Measurements from ENCODE around the gene H2BW2.

DNA sequence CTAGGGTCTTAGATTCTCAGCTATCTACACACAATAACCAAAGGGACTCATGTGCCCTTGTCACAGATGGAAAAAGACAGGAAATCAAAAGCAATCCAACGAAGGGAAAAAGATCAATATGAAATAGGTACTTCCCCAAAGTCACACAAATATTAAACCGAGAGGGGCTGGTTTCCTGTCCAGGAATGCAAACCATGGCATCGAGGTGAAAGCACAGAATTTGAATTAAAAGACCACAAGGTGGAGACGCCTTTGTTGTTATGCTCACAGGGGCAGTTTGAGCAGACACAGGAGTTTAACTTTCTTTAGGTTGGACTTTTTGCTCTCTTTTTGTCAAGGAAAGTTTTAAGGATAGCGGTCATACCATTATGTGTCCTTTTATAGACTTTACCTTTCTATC, 40.5 kb upstream of the H2BW2 start:
- TF ChIP-seq POLR2A (IDR thresholded peaks at IDR 0.05; ENCODE audit: borderline replicate concordance, extremely low read depth, insufficient read depth, insufficient read length): no peak
- TF ChIP-seq, protein P1, sequence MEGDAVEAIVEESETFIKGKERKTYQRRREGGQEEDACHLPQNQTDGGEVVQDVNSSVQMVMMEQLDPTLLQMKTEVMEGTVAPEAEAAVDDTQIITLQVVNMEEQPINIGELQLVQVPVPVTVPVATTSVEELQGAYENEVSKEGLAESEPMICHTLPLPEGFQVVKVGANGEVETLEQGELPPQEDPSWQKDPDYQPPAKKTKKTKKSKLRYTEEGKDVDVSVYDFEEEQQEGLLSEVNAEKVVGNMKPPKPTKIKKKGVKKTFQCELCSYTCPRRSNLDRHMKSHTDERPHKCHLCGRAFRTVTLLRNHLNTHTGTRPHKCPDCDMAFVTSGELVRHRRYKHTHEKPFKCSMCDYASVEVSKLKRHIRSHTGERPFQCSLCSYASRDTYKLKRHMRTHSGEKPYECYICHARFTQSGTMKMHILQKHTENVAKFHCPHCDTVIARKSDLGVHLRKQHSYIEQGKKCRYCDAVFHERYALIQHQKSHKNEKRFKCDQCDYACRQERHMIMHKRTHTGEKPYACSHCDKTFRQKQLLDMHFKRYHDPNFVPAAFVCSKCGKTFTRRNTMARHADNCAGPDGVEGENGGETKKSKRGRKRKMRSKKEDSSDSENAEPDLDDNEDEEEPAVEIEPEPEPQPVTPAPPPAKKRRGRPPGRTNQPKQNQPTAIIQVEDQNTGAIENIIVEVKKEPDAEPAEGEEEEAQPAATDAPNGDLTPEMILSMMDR (IDR thresholded peaks at IDR 0.05 in 2 of 3, conservative IDR thresholded peaks at IDR 0.05 in 1 of 3; ENCODE audit: borderline replicate concordance in 1 of 3, insufficient read depth in 1 of 3, low read depth in 2 of 3, low read length in 2 of 3): no peak
- TF ChIP-seq TCF7L2 (IDR thresholded peaks at IDR 0.05; ENCODE audit: borderline replicate concordance, extremely low read depth, insufficient read depth, insufficient read length): no peak
- TF ChIP-seq EZH2 (IDR thresholded peaks at IDR 0.05): no peak

Measured in HCT116 (cell line).